Measurements from ENCODE around the gene STXBP4.

Gene STXBP4

GRCh38 chr17:55121268-55121667 lies 152.7 kb downstream of the STXBP4 start:
- DNase-seq (ENCODE audit: low spot score) = no peak

DNA sequence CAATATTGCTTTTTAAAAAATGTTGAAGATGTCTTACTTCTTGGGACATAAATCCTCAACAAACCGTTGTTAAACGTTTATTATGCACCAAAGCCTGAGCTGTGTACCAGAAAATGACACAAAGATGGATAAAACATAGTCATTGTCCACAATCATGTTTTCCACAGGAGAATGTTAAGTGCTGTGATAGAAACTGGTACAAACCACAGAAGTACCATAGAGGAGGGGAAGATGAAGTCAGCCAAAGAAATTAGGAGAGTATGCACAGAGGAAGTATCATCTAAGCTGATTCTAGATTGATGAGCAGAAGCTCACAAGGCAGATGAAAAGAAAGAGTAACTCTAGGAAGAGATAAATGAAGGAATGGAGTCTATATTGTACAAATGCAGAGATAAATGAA lies 153.5 kb downstream of the STXBP4 start:
- no peak for DNase-seq (ENCODE audit: low spot score)

DNA sequence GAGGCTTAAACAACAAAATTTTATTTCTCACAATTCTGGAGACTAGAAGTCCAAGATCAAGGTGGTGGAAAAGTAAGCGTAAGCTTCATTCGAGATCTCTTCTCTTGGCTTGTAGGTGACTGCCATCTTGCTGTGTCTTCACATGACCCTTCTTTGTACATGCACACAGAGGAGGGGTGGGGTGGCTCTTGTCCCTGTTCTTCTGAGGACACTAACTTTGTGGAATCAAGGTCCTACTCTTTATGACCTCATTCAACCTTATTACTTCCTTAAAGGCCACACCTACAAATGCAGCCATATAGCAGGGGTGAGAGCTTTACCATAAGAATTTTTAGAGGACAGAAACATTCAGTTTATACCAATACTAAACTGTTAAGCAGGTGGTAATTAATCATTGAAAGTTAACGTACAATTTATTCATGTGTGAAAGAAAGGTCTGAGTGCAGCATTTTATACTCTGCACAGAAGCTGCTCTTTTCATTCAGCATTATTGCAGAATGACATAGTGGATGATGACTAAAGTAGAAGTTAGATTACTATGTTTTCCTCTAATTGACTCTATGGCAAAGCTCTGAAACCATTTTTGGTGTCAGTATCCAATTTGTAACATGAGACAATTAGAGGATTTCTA lies 156.3 kb downstream of the STXBP4 start:
- no peak for DNase-seq (ENCODE audit: low spot score)

GRCh38 chr17:55133583-55133982 lies 165.0 kb downstream of the STXBP4 start:
- DNase-seq (ENCODE audit: low spot score) = no peak

DNA sequence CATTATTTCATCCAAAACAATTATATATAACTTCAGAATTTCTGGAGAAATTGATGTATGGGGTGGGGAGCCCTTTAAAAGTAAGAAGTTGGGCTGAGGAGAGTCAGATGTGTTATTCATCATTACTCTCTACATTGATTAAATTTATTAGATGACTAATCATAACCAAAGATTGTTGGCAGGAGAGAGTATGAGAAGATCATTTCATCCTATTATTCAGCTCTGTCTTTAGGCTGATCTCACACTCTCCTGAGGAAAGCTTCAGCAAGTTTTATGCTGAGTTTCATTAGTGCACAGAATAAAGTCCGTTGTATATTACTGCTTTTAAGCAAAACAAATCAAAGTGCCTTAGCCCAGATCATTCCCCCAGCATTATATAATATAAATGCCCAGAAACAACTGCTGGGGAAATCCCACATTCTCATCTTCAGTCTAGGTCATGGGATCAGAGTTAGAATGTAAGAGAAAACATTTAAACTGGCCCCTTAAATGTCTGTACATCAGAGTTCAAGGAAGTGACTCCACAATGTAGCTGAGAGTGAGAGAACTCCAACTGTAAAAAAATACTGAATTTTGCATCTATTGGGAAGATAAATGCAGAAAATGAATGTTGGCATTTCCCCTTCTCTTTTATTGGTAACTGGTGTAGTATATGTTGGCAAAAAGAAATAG lies 166.1 kb downstream of the STXBP4 start:
- DNase-seq (ENCODE audit: low spot score) = no peak

DNA sequence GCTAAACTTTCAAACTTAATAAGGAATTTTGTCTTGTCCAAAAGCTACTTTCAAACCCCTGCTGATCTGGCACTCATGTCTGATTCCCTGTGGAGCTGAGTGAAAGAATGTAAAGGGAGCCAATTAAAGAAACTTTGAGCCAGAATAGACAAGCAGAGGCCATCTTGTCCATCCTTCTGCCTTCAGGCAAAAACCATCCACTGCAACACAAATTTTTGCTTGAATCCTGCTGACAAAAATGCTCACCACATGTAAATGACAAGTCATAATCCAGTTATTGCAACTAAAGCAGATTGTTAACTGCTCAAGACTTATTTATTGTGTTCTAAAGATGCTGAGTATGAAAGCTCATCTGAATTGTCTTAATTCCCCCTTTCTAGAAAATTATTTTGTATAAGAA lies 172.2 kb downstream of the STXBP4 start:
- no peak for DNase-seq (ENCODE audit: low spot score)

DNA sequence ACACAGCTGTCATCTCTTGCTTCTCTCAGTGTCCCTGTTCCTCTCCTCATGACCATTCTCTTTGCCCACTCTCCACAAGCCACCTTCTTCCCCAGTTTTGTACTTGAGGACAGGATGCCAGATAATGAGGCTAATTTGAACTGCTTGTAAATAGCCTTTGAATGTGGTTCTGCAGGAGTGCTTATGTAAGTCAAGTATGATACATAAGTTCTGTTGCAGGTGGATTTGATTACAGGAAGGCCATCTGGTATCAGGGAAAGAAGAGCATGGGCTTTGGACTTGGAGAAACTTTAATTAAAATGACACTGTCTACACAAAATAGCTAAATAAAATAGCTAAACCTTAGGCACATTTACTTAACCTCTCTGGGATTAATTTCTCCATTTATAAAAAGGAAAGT lies 176.0 kb downstream of the STXBP4 start:
- DNase-seq (ENCODE audit: low spot score) = no peak

GRCh38 chr17:55149485-55149884 lies 180.9 kb downstream of the STXBP4 start:
- DNase-seq (ENCODE audit: low spot score) = no peak

DNA sequence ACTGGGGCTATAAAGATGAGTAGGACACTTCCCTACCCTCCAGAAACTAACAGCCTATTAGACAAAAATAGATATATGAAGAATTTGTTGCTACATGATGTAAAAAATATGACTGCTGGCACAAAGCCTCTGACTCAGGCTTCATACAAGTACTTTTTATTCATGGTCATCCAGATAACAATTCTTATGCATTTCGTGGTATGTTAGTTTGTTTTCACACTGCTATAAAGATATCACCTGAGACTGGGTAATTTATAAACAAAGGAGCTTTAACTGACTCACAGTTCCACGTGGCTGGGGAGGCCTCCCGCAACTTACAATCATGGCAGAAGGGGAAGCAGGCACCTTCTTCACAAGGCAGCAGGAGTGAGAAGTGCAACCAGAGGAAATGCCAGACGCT lies 183.7 kb downstream of the STXBP4 start:
- DNase-seq (ENCODE audit: low spot score) = no peak

GRCh38 chr17:55154101-55154500 lies 185.5 kb downstream of the STXBP4 start:
- no peak for DNase-seq (ENCODE audit: low spot score)

DNA sequence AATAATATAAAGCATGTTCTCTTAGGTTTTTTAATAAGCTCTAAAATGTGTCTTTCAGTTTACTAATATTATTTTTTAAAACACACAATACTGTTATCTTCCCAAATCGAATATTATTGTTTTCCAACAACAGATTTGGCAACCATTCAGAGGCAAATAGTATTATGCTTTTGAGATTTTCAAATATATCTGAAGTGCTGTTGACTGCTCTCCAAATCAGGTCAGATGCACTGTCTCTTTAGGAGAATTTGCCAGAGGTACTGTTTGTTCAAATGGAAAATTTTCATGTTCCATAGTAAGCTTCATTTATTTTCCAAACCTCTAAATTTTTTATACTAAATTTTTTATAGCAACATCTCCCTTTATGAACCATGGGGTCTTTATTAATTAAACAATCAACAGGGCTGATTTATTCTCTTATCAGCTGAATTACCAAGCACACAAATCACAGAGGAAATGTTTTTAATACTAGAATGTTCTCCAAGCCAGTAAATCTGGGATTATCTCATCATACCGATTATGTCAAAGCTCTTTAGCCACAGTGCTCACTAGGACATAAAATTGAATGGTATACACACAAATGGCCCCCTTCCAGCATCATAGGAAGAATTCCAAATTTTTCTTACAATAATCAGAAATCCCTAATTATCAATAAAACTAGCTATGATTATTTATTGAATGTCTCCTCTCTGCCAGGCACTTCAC lies 187.4 kb downstream of the STXBP4 start:
- DNase-seq (ENCODE audit: low spot score) = no peak

DNA sequence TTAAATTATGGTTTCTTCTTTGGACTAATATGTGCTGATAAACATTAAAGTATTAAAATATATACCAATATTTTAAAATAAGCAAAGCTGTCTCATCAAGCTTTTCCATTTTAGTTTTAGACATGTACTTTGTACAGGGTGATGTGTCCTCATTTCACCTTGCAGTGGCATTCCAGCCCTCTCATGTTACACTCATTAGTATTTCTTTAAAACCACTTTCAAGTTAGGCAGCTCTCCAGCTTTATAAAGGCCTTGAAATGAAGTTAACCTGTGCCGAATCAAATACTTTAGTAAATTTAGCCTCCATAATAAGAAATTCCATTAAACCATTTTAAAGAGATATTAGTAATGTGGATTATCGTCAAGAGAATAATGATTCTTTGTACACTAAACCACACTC lies 188.6 kb downstream of the STXBP4 start:
- no peak for DNase-seq (ENCODE audit: low spot score)

GRCh38 chr17:55158439-55158838 lies 189.9 kb downstream of the STXBP4 start:
- DNase-seq (ENCODE audit: low spot score) = no peak

DNA sequence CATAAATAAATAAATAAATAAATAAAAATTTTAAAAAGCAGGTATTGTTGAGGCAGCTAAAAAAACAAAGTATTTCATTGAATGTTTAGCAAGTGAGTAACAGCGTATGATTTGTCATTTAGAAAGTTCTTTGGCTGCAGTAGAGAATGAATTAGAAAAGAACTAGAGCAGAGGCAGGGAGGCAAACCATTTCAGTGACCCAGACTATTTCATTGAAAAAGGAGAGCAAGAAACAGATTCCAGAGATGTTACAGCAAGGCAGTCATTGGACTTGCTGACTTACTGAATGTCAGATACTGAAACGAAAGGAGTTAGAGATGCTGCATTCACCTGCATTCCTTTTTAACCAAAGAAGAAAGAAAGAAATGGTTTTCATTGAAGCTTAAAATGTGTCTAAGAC lies 190.7 kb downstream of the STXBP4 start:
- DNase-seq (ENCODE audit: low spot score) = no peak

DNA sequence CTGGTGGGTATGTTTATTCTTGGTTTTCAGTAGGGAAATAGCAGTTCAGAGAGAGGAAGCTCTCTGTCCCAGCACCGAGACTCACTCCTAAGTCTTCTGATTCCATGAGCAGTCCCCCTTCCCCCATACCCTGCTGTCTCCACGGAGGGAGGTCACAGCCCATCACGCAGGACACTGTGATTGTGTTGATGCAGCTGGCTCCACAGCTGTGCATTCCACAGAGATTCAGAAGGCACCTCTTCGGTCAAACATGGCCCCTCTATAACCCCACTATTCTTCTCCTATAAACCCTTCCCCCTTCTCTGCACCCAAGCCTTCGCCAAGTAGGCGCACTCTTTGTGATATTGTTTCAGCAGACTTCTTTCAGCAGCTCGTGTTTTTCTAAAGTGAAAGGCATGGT lies 191.9 kb downstream of the STXBP4 start:
- DNase-seq (ENCODE audit: low spot score) = no peak

- no peak for DNase-seq (ENCODE audit: low spot score)
Measured at GRCh38 chr17:55161935-55162555, 193.5 kb downstream of the STXBP4 start.

DNA sequence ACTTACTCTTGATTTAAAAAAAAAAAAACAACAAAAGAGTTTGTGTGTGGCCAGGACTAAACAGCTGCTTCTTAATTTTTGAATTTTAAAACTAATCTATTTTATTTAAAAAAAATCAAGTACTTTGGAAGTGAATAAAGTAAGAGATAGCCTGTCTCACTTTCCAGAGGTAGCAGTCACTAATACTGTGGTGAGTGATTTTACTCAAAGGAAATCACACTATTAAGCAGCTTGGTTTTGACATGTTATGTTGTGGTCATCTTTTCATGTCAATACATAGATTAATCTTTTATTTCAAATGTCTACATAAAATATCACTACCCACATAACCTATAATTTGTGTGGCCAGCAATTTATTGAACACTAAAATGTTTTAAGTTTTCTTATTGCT lies 194.0 kb downstream of the STXBP4 start:
- DNase-seq (ENCODE audit: low spot score) = no peak

DNA sequence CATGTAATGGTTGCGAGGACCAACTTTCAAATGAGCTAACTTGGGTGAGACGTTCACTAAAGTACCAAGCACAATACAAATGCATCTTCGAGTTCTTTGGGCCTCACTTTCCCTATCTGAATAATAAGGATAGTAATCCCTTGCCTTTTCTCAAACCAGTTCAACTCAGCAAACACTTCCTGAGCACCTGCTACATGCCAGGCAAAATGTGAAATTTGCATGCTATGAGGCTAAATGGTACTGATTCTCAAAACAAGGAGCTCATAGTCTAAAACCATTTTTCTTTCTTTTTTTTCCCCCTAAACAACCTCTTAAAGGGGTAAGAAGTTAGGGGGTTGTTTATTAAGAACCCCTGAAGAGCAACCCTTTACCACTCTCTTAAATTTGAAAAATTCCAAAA lies 194.8 kb downstream of the STXBP4 start:
- DNase-seq (ENCODE audit: low spot score) = no peak

DNA sequence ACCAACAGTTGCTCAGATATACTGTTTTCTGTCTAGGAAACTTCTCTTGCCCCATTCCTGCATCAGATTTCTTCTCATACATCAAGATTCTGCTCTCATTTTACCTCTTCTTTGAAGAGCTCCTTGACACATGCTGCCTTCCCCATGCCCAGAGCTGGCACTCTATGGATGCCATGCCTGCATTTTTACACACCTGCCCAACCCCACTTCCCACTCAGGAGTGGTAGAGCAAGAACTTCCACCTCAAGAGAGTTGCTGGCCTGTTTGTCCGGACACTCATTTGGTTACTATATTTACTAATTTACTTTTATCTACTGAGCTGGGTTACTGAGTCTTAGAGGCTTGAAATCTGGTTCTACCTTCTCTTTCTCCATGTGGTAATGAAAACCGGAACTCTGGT lies 197.9 kb downstream of the STXBP4 start:
- no peak for DNase-seq (ENCODE audit: low spot score)

DNA sequence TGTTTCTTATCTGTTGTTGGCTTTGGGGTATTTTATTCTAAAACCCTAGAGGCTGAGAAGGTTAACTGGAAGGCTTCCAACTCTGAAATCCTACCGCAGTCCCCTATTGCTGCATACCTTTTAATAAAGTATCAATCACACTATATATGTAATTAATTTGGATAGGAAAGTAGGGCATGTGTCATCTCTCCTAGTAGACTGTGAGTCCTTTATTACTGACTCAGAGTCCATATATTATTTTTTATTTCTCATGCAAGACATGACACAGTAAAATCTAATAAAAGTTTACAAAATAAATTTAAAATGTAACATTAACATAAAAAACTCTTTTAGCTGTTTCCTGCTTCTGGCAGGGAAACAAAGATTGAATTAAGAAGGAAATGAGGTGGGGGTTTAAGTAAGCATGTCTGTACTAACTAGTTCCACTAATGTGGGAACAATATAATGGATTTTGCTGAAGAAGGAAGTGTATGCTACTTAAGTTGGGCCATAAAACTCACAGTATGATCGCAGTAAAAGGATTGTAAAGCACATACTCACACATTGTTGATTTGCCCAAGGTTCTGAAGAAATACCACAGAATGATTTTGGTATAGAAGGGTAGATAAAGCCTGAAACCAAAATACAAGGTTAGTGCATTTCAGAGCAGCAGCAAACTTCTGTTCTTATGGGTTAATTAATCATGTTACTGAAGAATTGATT lies 198.6 kb downstream of the STXBP4 start:
- no peak for DNase-seq (ENCODE audit: low spot score)

DNA sequence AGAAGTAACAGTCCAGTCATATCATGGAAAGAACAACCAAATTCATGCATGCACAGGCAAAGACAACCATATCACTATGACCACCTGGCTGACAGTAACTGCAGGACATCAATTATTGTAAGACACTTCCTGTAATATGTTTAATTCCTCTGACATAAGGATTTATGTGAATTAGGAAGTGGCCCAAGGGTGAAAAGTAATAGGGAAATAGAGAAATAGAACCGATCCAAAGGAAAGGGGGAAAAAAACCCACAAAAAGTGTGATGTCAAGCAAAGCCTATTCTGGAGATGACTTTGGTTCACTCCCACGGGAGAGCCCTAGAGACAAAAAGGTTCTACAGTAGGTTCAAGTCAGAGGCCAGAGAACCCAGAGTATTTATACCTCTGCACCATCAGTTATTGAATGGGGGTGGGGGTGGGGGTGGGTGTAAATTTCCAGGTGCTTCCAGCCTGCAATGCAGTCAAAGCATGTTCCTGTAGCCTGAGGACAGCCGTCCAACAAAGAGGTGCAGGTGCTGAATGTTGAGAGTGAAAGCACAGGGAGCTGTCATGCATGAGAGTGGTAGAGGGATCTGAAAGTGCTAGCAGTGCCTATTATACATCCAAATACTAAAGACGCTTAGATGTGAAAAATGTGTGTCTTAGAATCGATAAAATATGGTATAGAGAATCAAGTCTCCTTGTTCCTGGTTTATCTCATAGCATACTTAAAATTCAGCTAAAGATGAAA lies 200.6 kb downstream of the STXBP4 start:
- no peak for DNase-seq (ENCODE audit: low spot score)
